Measurements from ENCODE around the gene SEC22B. TPM values are rescaled to one million over a fixed set of nuclear protein-coding genes. Genes with fewer than 3 reads are reported as not detected.
A peak's percentile ranks its signal among the peaks of the same experiment; 100 is the strongest.
"Not testable (repeated sequence)": the region's sequence is repeated elsewhere in the genome, so short reads cannot be mapped to it uniquely, and the experiment has no call there.

SEC22B gene
- total and polyA plus RNA-seq, 5 donors = 14.9 to 23.6 (median 20.7) TPM

DNA sequence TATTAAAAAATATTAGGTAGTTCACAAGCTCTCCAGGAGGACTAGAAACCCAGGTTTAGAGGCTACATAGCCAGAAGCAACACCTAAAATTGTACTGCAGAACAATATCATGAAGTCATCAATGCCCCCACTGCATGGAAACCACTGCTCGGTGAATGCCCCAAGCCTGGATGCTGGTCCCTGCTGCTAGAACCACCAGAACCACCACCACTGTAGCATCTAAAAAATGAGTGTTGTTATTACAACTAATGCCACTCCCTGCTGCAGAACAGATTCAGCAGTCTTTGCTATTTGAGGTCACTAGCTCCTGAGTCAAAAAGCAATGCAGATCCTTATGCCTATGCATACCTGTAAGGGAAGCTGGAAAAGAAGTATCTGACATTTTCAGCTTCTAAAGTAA, 48.4 kb downstream of the SEC22B start:
- H3K4me1 ChIP-seq (ENCODE audit: control insufficient read depth, insufficient read depth, low read length); H3K27me3 ChIP-seq (ENCODE audit: control insufficient read depth, insufficient read depth); H3K27ac ChIP-seq (ENCODE audit: low read length); H3K9me3 ChIP-seq (ENCODE audit: control insufficient read depth, low read length); DNase-seq; ATAC-seq; H3K4me3 ChIP-seq (ENCODE audit: low read length); intact Hi-C loops (cut with DNase I): not testable (repeated sequence)
- 100% methylated on average over 1 of the region's 1 CpG for WGBS

DNA sequence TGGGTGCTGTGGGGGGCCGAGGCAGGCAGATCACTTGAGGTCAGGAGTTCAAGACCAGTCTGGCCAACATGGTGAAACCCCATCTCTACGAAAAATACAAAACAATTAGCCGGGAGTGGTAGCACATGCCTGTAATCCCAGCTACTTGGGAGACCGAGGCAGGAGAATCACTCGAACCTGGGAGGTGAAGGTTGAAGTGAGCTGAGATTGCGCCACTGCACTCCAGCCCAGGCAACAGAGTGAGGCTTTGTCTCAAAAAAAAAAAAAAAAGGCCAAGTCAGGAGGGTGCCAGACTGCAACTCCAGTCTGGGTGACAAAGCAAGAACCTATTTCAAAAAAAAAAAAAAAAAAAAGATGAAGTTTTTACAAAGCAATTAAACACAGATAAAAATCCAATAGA, 50.1 kb downstream of the SEC22B start:
- H3K4me1 ChIP-seq (ENCODE audit: control insufficient read depth, insufficient read depth, low read length); H3K9me3 ChIP-seq (ENCODE audit: control insufficient read depth, low read length); H3K27ac ChIP-seq (ENCODE audit: low read length); H3K27me3 ChIP-seq (ENCODE audit: control insufficient read depth, insufficient read depth); H3K4me3 ChIP-seq (ENCODE audit: low read length); intact Hi-C loops (cut with DNase I); ATAC-seq; DNase-seq: not testable (repeated sequence)
- 83% methylated on average over 3 of the region's 6 CpGs for WGBS

DNA sequence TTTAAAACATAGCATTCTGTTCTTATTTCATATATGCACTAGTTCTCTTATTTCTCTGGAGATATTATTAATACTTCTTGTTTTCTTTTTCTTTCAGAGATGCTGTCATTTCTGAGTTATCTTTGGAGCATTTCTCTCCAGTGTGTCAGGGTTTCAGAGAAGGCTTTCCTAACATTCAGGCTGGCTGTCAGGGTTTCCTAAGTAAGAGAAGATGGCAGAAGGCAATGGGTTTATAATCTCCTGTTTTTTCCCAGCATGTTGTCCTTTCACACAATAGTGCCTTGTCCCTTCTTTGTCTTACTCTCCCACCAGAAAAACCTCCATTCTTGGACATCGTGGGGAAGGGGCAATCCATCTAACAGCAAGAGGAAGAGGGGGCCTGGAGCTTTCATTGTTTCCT, 51.7 kb downstream of the SEC22B start:
- H3K4me1 ChIP-seq (ENCODE audit: control insufficient read depth, insufficient read depth, low read length); H3K9me3 ChIP-seq (ENCODE audit: control insufficient read depth, low read length); DNase-seq; H3K4me3 ChIP-seq (ENCODE audit: low read length); H3K27ac ChIP-seq (ENCODE audit: low read length); intact Hi-C loops (cut with DNase I); H3K27me3 ChIP-seq (ENCODE audit: control insufficient read depth, insufficient read depth); ATAC-seq: not testable (repeated sequence)
- WGBS = 70% methylated on average over 1 of the region's 1 CpG

DNA sequence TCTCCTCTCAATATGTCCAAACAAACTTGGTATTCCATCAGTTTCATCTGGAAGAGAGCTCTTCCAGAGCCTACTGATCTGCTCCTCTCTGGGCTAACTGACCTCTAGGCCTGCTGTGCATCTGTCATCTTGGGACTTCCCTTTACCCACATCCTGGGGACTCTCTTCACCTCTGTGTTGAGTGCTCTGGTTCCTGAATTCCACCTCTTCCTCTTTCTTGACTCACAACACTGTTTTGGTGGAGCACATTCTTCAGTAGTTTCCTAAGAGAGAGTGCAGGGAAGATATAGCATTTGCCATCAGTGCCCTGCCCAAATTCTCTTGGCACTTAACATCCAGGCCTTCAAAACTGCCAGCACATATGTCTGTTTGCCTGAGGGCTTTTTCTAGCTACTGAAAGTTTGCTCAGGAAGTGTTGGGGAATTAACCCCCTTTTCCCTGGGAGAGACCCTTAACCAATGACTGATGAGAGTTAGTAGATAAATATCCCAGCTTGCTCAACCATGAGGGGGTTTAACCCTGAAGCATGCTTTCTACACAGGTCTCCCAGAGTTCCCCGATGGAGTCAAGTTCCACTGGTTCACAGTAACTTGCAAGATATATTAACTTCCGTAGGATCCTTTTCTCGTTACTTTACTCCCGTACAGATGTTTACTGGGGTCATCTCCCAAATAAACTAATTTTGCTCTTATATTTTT, 52.4 kb downstream of the SEC22B start:
- H3K27ac ChIP-seq (ENCODE audit: low read length); H3K27me3 ChIP-seq (ENCODE audit: control insufficient read depth, insufficient read depth); H3K4me3 ChIP-seq (ENCODE audit: low read length); H3K4me1 ChIP-seq (ENCODE audit: control insufficient read depth, insufficient read depth, low read length); intact Hi-C loops (cut with DNase I); H3K9me3 ChIP-seq (ENCODE audit: control insufficient read depth, low read length); DNase-seq: not testable (repeated sequence)
- WGBS = 87% methylated on average over 4 of the region's 4 CpGs
- peak; percentile 63 to 70 for ATAC-seq

DNA sequence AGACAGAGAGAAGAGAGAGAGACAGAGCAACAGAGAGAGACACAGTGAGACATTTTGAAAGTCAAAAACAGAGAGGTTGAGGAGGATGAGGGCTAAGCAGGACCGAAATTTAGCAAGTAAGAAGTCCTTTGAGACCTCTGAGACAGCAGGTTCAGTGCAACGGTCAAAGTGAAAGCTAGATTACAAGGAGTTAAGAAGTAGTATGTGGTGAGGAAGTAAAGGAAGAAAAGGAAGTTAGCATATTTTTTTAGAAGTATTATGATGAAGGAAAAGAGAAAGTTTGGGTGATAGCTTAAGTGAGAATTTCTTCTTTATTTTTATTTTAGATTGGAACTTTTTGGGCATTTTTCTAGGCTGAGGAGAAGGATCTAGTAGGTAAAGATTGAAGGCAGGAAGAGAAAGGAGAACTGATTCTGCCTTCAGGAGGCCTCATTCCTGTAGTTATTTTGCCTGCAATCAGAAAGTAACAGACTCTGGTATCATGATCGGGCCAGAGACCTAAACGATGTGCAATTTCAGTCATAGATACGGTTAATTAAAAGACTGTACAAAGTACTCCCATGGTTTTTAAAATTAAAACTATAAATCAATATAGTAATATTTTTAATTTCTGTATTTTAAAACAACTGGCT, 53.9 kb downstream of the SEC22B start:
- H3K27ac ChIP-seq (ENCODE audit: low read length); DNase-seq; H3K9me3 ChIP-seq (ENCODE audit: control insufficient read depth, low read length); ATAC-seq; H3K4me3 ChIP-seq (ENCODE audit: low read length); H3K27me3 ChIP-seq (ENCODE audit: control insufficient read depth, insufficient read depth); intact Hi-C loops (cut with DNase I); H3K4me1 ChIP-seq (ENCODE audit: control insufficient read depth, insufficient read depth, low read length): not testable (repeated sequence)
- 86% methylated on average over 1 of the region's 5 CpGs for WGBS

DNA sequence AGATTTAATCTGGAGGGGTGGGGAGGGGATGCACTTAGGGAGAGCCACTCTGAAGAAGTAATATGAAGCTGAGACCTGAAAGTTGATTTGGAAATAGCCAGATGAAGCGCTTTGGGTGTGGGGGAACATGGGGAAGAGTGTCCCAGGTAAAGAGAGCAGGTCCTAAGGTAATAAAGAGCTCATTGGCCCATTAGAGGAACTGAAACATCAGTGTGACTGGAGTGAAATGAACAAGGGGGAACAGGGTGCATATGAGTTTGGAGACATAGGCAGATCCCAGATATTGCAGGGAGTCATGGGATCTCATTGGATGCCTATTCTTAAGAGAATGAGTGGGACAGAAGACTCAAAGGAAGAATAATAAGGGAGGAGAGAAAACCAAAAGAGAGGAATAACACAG, 54.5 kb downstream of the SEC22B start:
- DNase-seq; H3K27ac ChIP-seq (ENCODE audit: low read length); intact Hi-C loops (cut with DNase I); H3K4me1 ChIP-seq (ENCODE audit: control insufficient read depth, insufficient read depth, low read length); H3K27me3 ChIP-seq (ENCODE audit: control insufficient read depth, insufficient read depth); H3K4me3 ChIP-seq (ENCODE audit: low read length); H3K9me3 ChIP-seq (ENCODE audit: control insufficient read depth, low read length); ATAC-seq: not testable (repeated sequence)
- 87% methylated on average over 1 of the region's 1 CpG for WGBS

GRCh38 chr1:120120525-120120924, 55.8 kb downstream of the SEC22B start:
- peak in 1 of 2 donors; percentile 23 for ATAC-seq
- H3K27ac ChIP-seq (ENCODE audit: low read length); H3K27me3 ChIP-seq (ENCODE audit: control insufficient read depth, insufficient read depth); H3K9me3 ChIP-seq (ENCODE audit: control insufficient read depth, low read length); H3K4me3 ChIP-seq (ENCODE audit: low read length); H3K4me1 ChIP-seq (ENCODE audit: control insufficient read depth, insufficient read depth, low read length); DNase-seq; intact Hi-C loops (cut with DNase I): not testable (repeated sequence)
- WGBS = 29% methylated on average over 1 of the region's 4 CpGs

GRCh38 chr1:120117371-120118177, 58.7 kb downstream of the SEC22B start:
- 27% methylated on average over 3 of the region's 4 CpGs for WGBS
- ATAC-seq (peak; percentile 41 to 43), DNase-seq (peak in 2 of 3 donors; percentile 51 to 67)
- intact Hi-C loops (cut with DNase I); H3K27me3 ChIP-seq (ENCODE audit: control insufficient read depth, insufficient read depth); H3K4me3 ChIP-seq (ENCODE audit: low read length); H3K9me3 ChIP-seq (ENCODE audit: control insufficient read depth, low read length); H3K27ac ChIP-seq (ENCODE audit: low read length); H3K4me1 ChIP-seq (ENCODE audit: control insufficient read depth, insufficient read depth, low read length): not testable (repeated sequence)

- H3K27ac ChIP-seq (ENCODE audit: low read length); H3K9me3 ChIP-seq (ENCODE audit: control insufficient read depth, low read length); H3K4me1 ChIP-seq (ENCODE audit: control insufficient read depth, insufficient read depth, low read length); H3K4me3 ChIP-seq (ENCODE audit: low read length); H3K27me3 ChIP-seq (ENCODE audit: control insufficient read depth, insufficient read depth); DNase-seq; ATAC-seq; intact Hi-C loops (cut with DNase I): not testable (repeated sequence)
- 94% methylated on average over 2 of the region's 2 CpGs for WGBS
Measured at GRCh38 chr1:120116094-120116493, 60.2 kb downstream of the SEC22B start.

GRCh38 chr1:120113134-120113533, 63.2 kb downstream of the SEC22B start:
- H3K9me3 ChIP-seq (ENCODE audit: control insufficient read depth, low read length); DNase-seq; H3K27me3 ChIP-seq (ENCODE audit: control insufficient read depth, insufficient read depth); H3K4me1 ChIP-seq (ENCODE audit: control insufficient read depth, insufficient read depth, low read length); intact Hi-C loops (cut with DNase I); H3K27ac ChIP-seq (ENCODE audit: low read length); H3K4me3 ChIP-seq (ENCODE audit: low read length); ATAC-seq: not testable (repeated sequence)
- WGBS = 100% methylated on average over 1 of the region's 3 CpGs

DNA sequence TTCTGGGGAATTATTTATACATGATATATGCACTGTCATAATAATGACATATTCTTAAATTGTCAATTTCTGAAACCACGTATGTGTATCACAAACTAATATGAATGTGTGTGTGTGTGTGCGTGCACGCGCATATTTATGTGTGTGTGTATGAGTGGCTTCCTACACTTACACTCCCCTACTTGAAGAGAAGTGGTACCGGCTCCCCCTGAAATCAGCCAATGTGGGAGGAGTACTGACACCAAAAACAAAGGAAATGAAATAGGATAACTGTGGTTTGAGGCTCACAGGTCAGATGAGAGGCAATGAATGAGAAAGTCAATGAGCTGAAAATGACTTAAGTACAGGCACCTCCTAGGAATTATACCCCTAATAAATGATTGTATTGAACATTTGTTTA, 64.1 kb downstream of the SEC22B start:
- DNase-seq; H3K9me3 ChIP-seq (ENCODE audit: control insufficient read depth, low read length); H3K27me3 ChIP-seq (ENCODE audit: control insufficient read depth, insufficient read depth); H3K4me3 ChIP-seq (ENCODE audit: low read length); H3K27ac ChIP-seq (ENCODE audit: low read length); intact Hi-C loops (cut with DNase I); H3K4me1 ChIP-seq (ENCODE audit: control insufficient read depth, insufficient read depth, low read length); ATAC-seq: not testable (repeated sequence)
- 75% methylated on average over 5 of the region's 5 CpGs for WGBS

Measured in right cardiac atrium (tissue), 5 donors.